HEK293 (cell line): ENCODE measurements around the gene KRTAP16-1.

Experiments
- CTCF ChIA-PET: fragments of 350-600 bp; formaldehyde crosslinking; extraction: SDS; loops from one replicate; lab custom pipeline; 2021; ENCODE audit warnings: antibody characterized with exemption; lab: Yijun Ruan, JAX
- POLR2A ChIA-PET: fragments of 300-600 bp; formaldehyde crosslinking; extraction: SDS; loops from one replicate; lab custom pipeline; 2020; ENCODE audit warnings: antibody characterized with exemption, inconsistent platforms; lab: Yijun Ruan, JAX
- H3K27ac ChIP-seq: fragments of 200-500 bp; sonication (Bioruptor generic); 2 replicates; pipeline ENCODE4 v1.5.1; 2014; ENCODE audit warnings: low read depth, low read length, control low read depth, inconsistent platforms; ENCODE audit errors: extremely low read depth
- H3K36me3 ChIP-seq, 2 experiments: fragments of 200-500 bp in 1 of 2; sonication (Bioruptor generic) in 1 of 2; 1 replicate in 1 of 2; 2 replicates in 1 of 2; pipeline ENCODE4 v1.5.1; 2014 to 2017; ENCODE audit warnings: inconsistent platforms in 2 of 2, low read length in 2 of 2; ENCODE audit not compliant: control insufficient read depth in 2 of 2, insufficient read depth in 1 of 2
- H3K4me1 ChIP-seq: fragments of 200-500 bp; sonication (Bioruptor generic); 2 replicates; pipeline ENCODE4 v1.5.1; 2014; ENCODE audit warnings: mild to moderate bottlenecking, low read length, inconsistent platforms; ENCODE audit not compliant: control insufficient read depth, insufficient read depth
- H3K4me3 ChIP-seq: 2 replicates; pipeline ENCODE4 v1.5.1; 2011; ENCODE audit warnings: low read depth, mild to moderate bottlenecking, control low read depth, low read length, moderate library complexity
- H3K9me3 ChIP-seq: fragments of 200-500 bp; sonication (Bioruptor generic); 2 replicates; pipeline ENCODE4 v1.5.1; 2014; ENCODE audit warnings: low read depth, low read length, inconsistent platforms; ENCODE audit not compliant: control insufficient read depth, insufficient read depth
- SCRT1 ChIP-seq: fragments of 450-650 bp; formaldehyde crosslinking; IDR thresholded peaks from 2 replicates; pipeline ENCODE4 v1.5.1; 2016; ENCODE audit warnings: missing biosample characterization, missing genetic modification characterization, borderline replicate concordance
- ZFP37 ChIP-seq: fragments of 450-650 bp; formaldehyde crosslinking; IDR thresholded peaks from 2 replicates; pipeline ENCODE4 v1.5.1; 2016; ENCODE audit warnings: missing biosample characterization, missing genetic modification characterization
- ZNF148 ChIP-seq: fragments of 450-650 bp; formaldehyde crosslinking; IDR thresholded peaks from 2 replicates; pipeline ENCODE4 v1.5.0; 2017; ENCODE audit warnings: missing biosample characterization, missing genetic modification characterization, borderline replicate concordance
- ZNF239 ChIP-seq: fragments of 450-650 bp; formaldehyde crosslinking; IDR thresholded peaks from 2 replicates; pipeline ENCODE4 v1.5.1; 2016; ENCODE audit warnings: missing biosample characterization, missing genetic modification characterization
- ZNF248 ChIP-seq: fragments of 450-650 bp; formaldehyde crosslinking; IDR thresholded peaks from 2 replicates; pipeline ENCODE4 v1.5.1; 2017; ENCODE audit warnings: missing biosample characterization, missing genetic modification characterization
- ZNF398 ChIP-seq: fragments of 450-650 bp; formaldehyde crosslinking; IDR thresholded peaks from 2 replicates; pipeline ENCODE4 v1.5.1; 2017; ENCODE audit warnings: missing biosample characterization, missing genetic modification characterization
- ZNF521 ChIP-seq: fragments of 450-650 bp; formaldehyde crosslinking; IDR thresholded peaks from 2 replicates; pipeline ENCODE4 v1.5.1; 2017; ENCODE audit warnings: missing biosample characterization, mild to moderate bottlenecking, missing genetic modification characterization
- ZNF660 ChIP-seq: fragments of 450-650 bp; IDR thresholded peaks from 2 replicates; pipeline ENCODE4 v1.5.1; 2018; ENCODE audit warnings: missing biosample characterization, mild to moderate bottlenecking, missing genetic modification characterization
- ZNF768 ChIP-seq: fragments of 450-650 bp; formaldehyde crosslinking; IDR thresholded peaks from 2 replicates; pipeline ENCODE4 v1.5.1; 2018; ENCODE audit warnings: missing biosample characterization, mild to moderate bottlenecking, missing genetic modification characterization
- ZNF776 ChIP-seq: fragments of 450-650 bp; formaldehyde crosslinking; IDR thresholded peaks from 2 replicates; pipeline ENCODE4 v1.5.0; 2017; ENCODE audit warnings: missing biosample characterization, missing genetic modification characterization, borderline replicate concordance
- ZNF785 ChIP-seq: fragments of 450-650 bp; formaldehyde crosslinking; IDR thresholded peaks from 2 replicates; pipeline ENCODE4 v1.5.1; 2016; ENCODE audit warnings: missing biosample characterization, missing genetic modification characterization
- ZSCAN23 ChIP-seq: fragments of 450-650 bp; formaldehyde crosslinking; IDR thresholded peaks from 2 replicates; pipeline ENCODE4 v1.5.1; 2016; ENCODE audit warnings: missing biosample characterization, missing genetic modification characterization
- TF ChIP-seq, protein P1 (sequence below): fragments of 450-650 bp; formaldehyde crosslinking; IDR thresholded peaks from 2 replicates; pipeline ENCODE4 v1.5.1; 2016; ENCODE audit warnings: missing biosample characterization, missing genetic modification characterization
- TF ChIP-seq, protein P2 (sequence below): fragments of 450-650 bp; formaldehyde crosslinking; IDR thresholded peaks from 2 replicates; pipeline ENCODE4 v1.5.1; 2017; ENCODE audit warnings: missing biosample characterization, missing genetic modification characterization

KRTAP16-1 gene

DNA sequence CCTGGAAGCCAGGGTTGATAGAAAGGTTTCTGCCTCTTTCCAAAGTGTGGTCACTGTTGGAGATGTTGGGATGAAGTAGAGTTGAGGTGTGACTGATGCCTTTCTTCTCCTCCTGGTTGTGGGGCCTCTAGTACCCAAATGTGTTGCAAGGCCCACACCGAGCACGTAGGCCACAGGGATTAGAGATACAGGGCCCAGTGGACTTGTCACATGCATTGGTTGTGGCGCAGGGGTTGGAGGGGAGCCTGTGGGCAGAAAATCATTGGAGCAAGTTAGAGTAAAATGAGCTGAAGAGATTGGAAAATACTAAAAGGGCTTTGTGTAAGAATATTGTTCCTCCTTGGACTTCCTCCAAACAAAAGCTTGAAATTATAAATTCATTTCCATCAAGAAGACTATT, 36.9 kb upstream of the KRTAP16-1 start:
- Histone ChIP-seq H3K4me3 (no peak overlapping the region), H3K4me1 (no peaks in the 10 kb centered on the region), H3K36me3 (no peaks in the 10 kb centered on the region), H3K27ac (no peak overlapping the region), H3K9me3 (no peaks in the 10 kb centered on the region)
- no peak for TF ChIP-seq ZNF148 (tag by site-specific recombination)
- no peak for TF ChIP-seq ZSCAN23 (tag by site-specific recombination)
- no peak for TF ChIP-seq ZNF768
- no peak for TF ChIP-seq ZNF398 (tag by site-specific recombination)
- TF ChIP-seq ZFP37 = no peak
- no peak for TF ChIP-seq ZNF248
- TF ChIP-seq ZNF785 = no peak
- CTCF ChIA-PET = interaction anchor here (0.6 to 4.2 kb wide), 4 partner anchors 9 to 203 kb away, joined by 3 to 16 read pairs (median 6); no protein-coding TSS in a partner anchor
- POLR2A ChIA-PET = no interaction called here

DNA sequence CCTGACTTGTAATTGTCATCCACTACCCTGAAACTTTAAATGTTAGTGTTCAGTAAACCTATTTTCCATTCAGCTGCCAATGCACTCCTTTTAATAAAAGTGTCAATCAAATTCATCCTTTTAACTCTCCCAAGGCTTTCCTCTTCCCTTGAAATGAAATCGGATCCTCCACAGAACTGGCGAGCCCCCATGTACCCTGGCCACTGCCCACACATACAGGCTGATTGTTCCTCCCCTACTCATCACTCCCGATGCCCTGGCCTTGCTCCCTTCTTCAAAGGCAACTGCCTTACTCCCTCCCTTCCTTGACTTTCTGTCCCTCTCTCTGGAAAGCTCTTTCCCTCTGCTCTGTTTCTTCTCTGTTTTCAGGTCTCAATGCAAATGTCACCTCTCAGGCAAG, 33.9 kb upstream of the KRTAP16-1 start:
- CTCF ChIA-PET = interaction anchor here (0.9 to 2.0 kb wide), 2 partner anchors 11 to 14 kb away, joined by 4 to 6 read pairs; no protein-coding TSS in a partner anchor
- POLR2A ChIA-PET = no interaction called here

More for the DNA sequence above, 33.9 kb upstream of the KRTAP16-1 start:
- H3K36me3 ChIP-seq = no peaks in the 10 kb centered on the region
- no peaks in the 10 kb centered on the region for H3K4me1 ChIP-seq
- no peaks in the 10 kb centered on the region for H3K9me3 ChIP-seq
- TF ChIP-seq ZNF521 = no peak
- TF ChIP-seq, protein P1, sequence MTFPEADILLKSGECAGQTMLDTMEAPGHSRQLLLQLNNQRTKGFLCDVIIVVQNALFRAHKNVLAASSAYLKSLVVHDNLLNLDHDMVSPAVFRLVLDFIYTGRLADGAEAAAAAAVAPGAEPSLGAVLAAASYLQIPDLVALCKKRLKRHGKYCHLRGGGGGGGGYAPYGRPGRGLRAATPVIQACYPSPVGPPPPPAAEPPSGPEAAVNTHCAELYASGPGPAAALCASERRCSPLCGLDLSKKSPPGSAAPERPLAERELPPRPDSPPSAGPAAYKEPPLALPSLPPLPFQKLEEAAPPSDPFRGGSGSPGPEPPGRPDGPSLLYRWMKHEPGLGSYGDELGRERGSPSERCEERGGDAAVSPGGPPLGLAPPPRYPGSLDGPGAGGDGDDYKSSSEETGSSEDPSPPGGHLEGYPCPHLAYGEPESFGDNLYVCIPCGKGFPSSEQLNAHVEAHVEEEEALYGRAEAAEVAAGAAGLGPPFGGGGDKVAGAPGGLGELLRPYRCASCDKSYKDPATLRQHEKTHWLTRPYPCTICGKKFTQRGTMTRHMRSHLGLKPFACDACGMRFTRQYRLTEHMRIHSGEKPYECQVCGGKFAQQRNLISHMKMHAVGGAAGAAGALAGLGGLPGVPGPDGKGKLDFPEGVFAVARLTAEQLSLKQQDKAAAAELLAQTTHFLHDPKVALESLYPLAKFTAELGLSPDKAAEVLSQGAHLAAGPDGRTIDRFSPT (tag by site-specific recombination) = no peak
- TF ChIP-seq, protein P2, sequence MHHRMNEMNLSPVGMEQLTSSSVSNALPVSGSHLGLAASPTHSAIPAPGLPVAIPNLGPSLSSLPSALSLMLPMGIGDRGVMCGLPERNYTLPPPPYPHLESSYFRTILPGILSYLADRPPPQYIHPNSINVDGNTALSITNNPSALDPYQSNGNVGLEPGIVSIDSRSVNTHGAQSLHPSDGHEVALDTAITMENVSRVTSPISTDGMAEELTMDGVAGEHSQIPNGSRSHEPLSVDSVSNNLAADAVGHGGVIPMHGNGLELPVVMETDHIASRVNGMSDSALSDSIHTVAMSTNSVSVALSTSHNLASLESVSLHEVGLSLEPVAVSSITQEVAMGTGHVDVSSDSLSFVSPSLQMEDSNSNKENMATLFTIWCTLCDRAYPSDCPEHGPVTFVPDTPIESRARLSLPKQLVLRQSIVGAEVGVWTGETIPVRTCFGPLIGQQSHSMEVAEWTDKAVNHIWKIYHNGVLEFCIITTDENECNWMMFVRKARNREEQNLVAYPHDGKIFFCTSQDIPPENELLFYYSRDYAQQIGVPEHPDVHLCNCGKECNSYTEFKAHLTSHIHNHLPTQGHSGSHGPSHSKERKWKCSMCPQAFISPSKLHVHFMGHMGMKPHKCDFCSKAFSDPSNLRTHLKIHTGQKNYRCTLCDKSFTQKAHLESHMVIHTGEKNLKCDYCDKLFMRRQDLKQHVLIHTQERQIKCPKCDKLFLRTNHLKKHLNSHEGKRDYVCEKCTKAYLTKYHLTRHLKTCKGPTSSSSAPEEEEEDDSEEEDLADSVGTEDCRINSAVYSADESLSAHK (tag by site-specific recombination) = no peak
- no peak for TF ChIP-seq ZNF776 (tag by site-specific recombination)
- TF ChIP-seq ZNF239 (tag by site-specific recombination) = no peak
- TF ChIP-seq ZNF660 (tag by site-specific recombination) = no peak
- no peak for TF ChIP-seq SCRT1 (tag by site-specific recombination)
- no peak overlapping the region for H3K27ac ChIP-seq
- no peak overlapping the region for H3K4me3 ChIP-seq
